Kidney (tissue), 14 donors: Measurements from ENCODE around the gene ACAP1. TPM values are rescaled to one million over a fixed set of nuclear protein-coding genes. Genes with fewer than 3 reads are reported as not detected.

Source experiments
- DNase-seq, 5 donors: peaks; one replicate each; pipeline ENCODE4 v3.0.0-alpha.2; 2013 to 2020
- FAIRE-seq: peaks from 2 replicates; lab custom pipeline; 2012; peaks lifted over from hg19 to GRCh38; lab: Jason Lieb, UNC
- H3K27ac ChIP-seq, 2 donors: one replicate each; pipeline ENCODE4 v1.7.0; 2013; ENCODE audit warnings: low read depth in 2 of 2, low read length in 2 of 2, inconsistent platforms in 1 of 2
- H3K27me3 ChIP-seq: one replicate; pipeline ENCODE4 v1.7.1; 2013; ENCODE audit warnings: low read length, inconsistent platforms; ENCODE audit not compliant: control insufficient read depth, insufficient read depth
- H3K36me3 ChIP-seq, 3 donors: one replicate each; pipeline versions ENCODE4 v1.7.0 to v1.7.1; 2013; ENCODE audit warnings: low read length in 3 of 3, control low read depth in 1 of 3, inconsistent platforms in 1 of 3; ENCODE audit not compliant: insufficient read depth in 3 of 3, control insufficient read depth in 2 of 3
- H3K4me1 ChIP-seq, 3 donors: one replicate each; pipeline versions ENCODE4 v1.7.0 to v1.7.1; 2013; ENCODE audit warnings: low read length in 3 of 3, inconsistent platforms in 1 of 3, low read depth in 1 of 3; ENCODE audit not compliant: control insufficient read depth in 2 of 3, insufficient read depth in 2 of 3
- H3K4me3 ChIP-seq, 3 donors: one replicate each; pipeline versions ENCODE4 v1.7.0 to v1.8.1; 2013; ENCODE audit warnings: low read length in 3 of 3, control low read depth in 1 of 3, inconsistent platforms in 1 of 3
- H3K9ac ChIP-seq, 3 donors: one replicate each; pipeline versions ENCODE4 v1.7.0 to v1.7.1; 2013; ENCODE audit warnings: low read length in 3 of 3, control low read depth in 1 of 3, inconsistent platforms in 1 of 3
- H3K9me3 ChIP-seq, 3 donors: one replicate each; pipeline versions ENCODE4 v1.7.0 to v1.7.1; 2013; ENCODE audit warnings: low read length in 3 of 3, control low read depth in 1 of 3, inconsistent platforms in 1 of 3; ENCODE audit not compliant: control insufficient read depth in 2 of 3, insufficient read depth in 1 of 3
- intact Hi-C: fragments of 100-400 bp; cut with DNase I; formaldehyde crosslinking; loops from one replicate; pipeline ENCODE4 v1.11.1; 2022
- polyA plus RNA-seq: library from polyadenylated mRNA; stranded (reverse); fragments of 350-450 nt; fragmentation: Illumina TruSeq; extraction: RNeasy Lipid Tissue Mini Kit (QIAGEN cat#74804); gene quantifications from one replicate; pipeline ENCODE4 v1.2.3, GENCODE V29; 2014; ENCODE audit warnings: low read depth, low replicate concordance; ENCODE audit not compliant: insufficient read depth
- total RNA-seq: library from RNA; stranded (reverse); fragmentation: NEBNext Ultra II Directional; extraction: Animal tissue kit (Norgen Biotek cat#: 25700); gene quantifications from one replicate; pipeline ENCODE4 v1.2.1, GENCODE V29; 2021
- TF ChIP-seq, protein P1 (sequence below): IDR thresholded peaks from 3 replicates; pipeline ENCODE4 v1.5.1; 2012; ENCODE audit warnings: mild to moderate bottlenecking, moderate library complexity, borderline replicate concordance; ENCODE audit not compliant: insufficient read depth; ENCODE audit errors: extremely low read depth
- donor health status: control.
- donor health status: control.
- donor health status: control.
- donor health status: control.
- donor health status: control.
- donor health status: DM: yes; HTN: yes; CAD: no.
- donor health status: Normal renal cell carcinoma (clear cell type).

ACAP1 gene
- total and polyA plus RNA-seq, 2 donors from 2014 or later: 9.9 to 26.0 TPM

DNA sequence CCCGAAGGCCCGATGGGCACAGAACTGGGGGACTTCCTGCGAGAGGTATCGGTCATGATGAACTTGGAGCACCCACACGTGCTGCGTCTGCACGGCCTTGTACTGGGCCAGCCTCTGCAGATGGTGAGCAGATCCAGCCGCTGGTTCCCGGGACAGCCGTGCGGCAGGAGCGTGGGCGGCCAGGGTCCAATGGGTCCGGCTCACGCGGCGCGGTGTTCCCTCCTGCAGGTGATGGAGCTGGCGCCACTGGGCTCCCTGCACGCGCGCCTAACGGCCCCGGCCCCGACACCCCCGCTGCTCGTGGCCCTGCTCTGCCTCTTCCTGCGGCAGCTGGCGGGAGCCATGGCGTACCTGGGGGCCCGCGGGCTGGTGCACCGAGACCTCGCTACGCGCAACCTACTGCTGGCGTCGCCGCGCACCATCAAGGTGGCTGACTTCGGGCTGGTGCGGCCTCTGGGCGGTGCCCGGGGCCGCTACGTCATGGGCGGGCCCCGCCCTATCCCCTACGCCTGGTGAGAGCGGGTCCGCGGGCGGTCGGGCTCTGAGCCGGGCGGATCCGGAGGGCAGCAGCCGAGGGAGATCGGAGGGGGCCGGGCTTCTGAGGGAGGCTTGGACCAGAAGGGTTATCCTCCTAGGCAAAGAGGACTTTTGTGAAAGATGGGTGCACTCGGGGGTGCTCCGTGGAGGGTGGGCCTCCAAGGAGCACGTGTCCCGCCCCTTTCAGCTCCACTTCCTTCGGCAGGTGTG is 47.6 kb downstream of the ACAP1 start:
- Histone ChIP-seq H3K9ac (peak overlapping the region in 1 of 3 donors; percentile 19), H3K36me3 (peaks cover 0 to 3% (median 0%) of the 10 kb centered on the region in 3 donors), H3K4me1 (peaks cover 0 to 17% (median 10%) of the 10 kb centered on the region in 3 donors), H3K4me3 (peak overlapping the region in 1 of 3 donors; percentile 41), H3K27me3 (peaks cover 5% of the 10 kb centered on the region), H3K9me3 (no peaks in the 10 kb centered on the region), H3K27ac (peak overlapping the region in 1 of 2 donors; percentile 24)
- FAIRE-seq: no peak
- TF ChIP-seq, protein P1, sequence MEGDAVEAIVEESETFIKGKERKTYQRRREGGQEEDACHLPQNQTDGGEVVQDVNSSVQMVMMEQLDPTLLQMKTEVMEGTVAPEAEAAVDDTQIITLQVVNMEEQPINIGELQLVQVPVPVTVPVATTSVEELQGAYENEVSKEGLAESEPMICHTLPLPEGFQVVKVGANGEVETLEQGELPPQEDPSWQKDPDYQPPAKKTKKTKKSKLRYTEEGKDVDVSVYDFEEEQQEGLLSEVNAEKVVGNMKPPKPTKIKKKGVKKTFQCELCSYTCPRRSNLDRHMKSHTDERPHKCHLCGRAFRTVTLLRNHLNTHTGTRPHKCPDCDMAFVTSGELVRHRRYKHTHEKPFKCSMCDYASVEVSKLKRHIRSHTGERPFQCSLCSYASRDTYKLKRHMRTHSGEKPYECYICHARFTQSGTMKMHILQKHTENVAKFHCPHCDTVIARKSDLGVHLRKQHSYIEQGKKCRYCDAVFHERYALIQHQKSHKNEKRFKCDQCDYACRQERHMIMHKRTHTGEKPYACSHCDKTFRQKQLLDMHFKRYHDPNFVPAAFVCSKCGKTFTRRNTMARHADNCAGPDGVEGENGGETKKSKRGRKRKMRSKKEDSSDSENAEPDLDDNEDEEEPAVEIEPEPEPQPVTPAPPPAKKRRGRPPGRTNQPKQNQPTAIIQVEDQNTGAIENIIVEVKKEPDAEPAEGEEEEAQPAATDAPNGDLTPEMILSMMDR: no peak
- peak; percentile 78 to 86 (median 82) for DNase-seq
- intact Hi-C loops: no loop called here

DNA sequence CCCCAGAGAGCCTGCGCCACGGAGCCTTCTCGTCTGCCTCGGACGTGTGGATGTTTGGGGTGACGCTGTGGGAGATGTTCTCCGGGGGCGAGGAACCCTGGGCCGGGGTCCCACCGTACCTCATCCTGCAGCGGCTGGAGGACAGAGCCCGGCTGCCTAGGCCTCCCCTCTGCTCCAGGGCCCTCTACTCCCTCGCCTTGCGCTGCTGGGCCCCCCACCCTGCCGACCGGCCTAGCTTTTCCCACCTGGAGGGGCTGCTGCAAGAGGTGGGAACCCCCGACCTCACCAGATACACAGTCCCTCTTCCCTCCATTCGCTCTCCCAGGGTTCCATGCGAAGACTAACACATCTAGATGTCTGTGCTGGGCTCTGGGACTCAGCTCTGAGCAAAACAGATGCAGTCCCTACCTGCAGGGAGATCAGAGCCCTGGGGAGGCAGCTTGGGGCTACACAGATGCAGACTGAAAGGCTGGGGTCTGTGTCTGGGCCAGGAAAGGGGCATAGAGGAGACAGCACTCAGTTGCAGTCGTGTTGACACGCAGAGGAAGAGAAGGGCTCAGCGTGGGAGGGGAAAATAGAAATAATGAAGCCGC is 48.3 kb downstream of the ACAP1 start:
- peak overlapping the region in 1 of 3 donors; percentile 41 for H3K4me3 ChIP-seq

DNA sequence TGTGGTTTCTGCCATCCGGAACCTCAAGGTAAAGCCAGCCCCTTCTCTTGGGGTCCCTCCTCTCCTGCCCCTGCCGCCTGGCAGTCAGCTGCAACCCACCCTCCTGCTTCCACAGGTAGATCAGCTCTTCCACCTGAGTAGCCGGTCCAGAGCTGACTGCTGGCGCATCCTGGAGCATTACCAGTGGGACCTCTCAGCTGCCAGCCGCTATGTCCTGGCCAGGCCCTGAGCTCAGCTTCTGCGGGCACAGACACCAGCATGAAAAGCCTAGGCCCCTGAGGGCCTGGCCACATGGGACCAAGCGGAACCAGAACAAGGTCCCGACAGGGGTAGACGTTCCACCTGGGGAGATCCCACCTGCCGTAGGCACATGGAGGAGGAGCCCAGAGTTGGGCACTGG is 52.5 kb downstream of the ACAP1 start:
- TF ChIP-seq, protein P1: no peak
- peaks cover 0 to 4% (median 0%) of the 10 kb centered on the region in 3 donors for H3K4me1 ChIP-seq
- intact Hi-C loops: no loop called here
- DNase-seq (peak in 1 of 5 donors; percentile 45), FAIRE-seq (no peak)
- H3K4me3 ChIP-seq: no peak overlapping the region
- peaks cover 3 to 4% (median 3%) of the 10 kb centered on the region in 3 donors for H3K36me3 ChIP-seq
- no peak overlapping the region for H3K9ac ChIP-seq
- H3K27me3 ChIP-seq: no peaks in the 10 kb centered on the region
- no peak overlapping the region for H3K27ac ChIP-seq
- no peaks in the 10 kb centered on the region for H3K9me3 ChIP-seq

More for the DNA sequence above, 48.3 kb downstream of the ACAP1 start:
- peaks cover 5% of the 10 kb centered on the region for H3K27me3 ChIP-seq
- TF ChIP-seq, protein P1: no peak
- H3K9me3 ChIP-seq: no peaks in the 10 kb centered on the region
- H3K4me1 ChIP-seq: peaks cover 0 to 17% (median 10%) of the 10 kb centered on the region in 3 donors
- peaks cover 0 to 4% (median 3%) of the 10 kb centered on the region in 3 donors for H3K36me3 ChIP-seq
- H3K9ac ChIP-seq: no peak overlapping the region
- no peak for FAIRE-seq
- intact Hi-C loops: no loop called here
- peak overlapping the region in 1 of 2 donors; percentile 24 for H3K27ac ChIP-seq
- no peak for DNase-seq
